ENCODE measurements around the gene PGBD5. TPM values are rescaled to one million over a fixed set of nuclear protein-coding genes. Genes with fewer than 3 reads are reported as not detected.

Gene PGBD5
- total and polyA plus RNA-seq, 9 of the 15 experiments (the other 6 are each of a cell fraction or from before 2014, with no cell fraction given), result under 0.01 to 0.40 (median 0.10) TPM; not detected in 3

GRCh38 chr1:230322421-230322756 is 103.7 kb downstream of the PGBD5 start:
- POLR2A ChIA-PET, result interaction anchor here (1.5 kb wide), 1 partner anchor 8 kb away, joined by 7 read pairs; no protein-coding TSS in a partner anchor
- BruUV-seq (replicated peaks), result no TSS peak
- in situ Hi-C loops (cut with MboI), result loop anchor here (25.0 kb wide), 1 partner anchor 610 kb away; no protein-coding TSS in a partner anchor

More at GRCh38 chr1:230322421-230322756, 103.7 kb downstream of the PGBD5 start:
- Histone ChIP-seq H3K4me2 (ENCODE audit: insufficient read depth, low read length) (no peak overlapping the region), H3K9ac (ENCODE audit: insufficient read depth in 1 of 2, low read depth in 2 of 2, low read length in 2 of 2) (no peak overlapping the region), H3K9me1 (ENCODE audit: control insufficient read depth, insufficient read depth, low read length) (no peaks in the 10 kb centered on the region), H3K9me3 (replicated peaks; ENCODE audit: control insufficient read depth, insufficient read depth, low read depth, low read length) (no peaks in the 10 kb centered on the region), H3K4me1 (replicated peaks in 1 of 2; ENCODE audit: control insufficient read depth in 2 of 2, insufficient read depth in 2 of 2, low read length in 2 of 2) (peaks cover 3% of the 10 kb centered on the region in 2 experiments; a peak in 3 of 5 replicates), H2AFZ (ENCODE audit: low read depth, low read length) (no peak overlapping the region), H3K79me2 (ENCODE audit: control insufficient read depth, insufficient read depth, low read length) (no peaks in the 10 kb centered on the region), H3K36me3 (ENCODE audit: control insufficient read depth, insufficient read depth, low read length) (no peaks in the 10 kb centered on the region), H3K27me3 (ENCODE audit: control insufficient read depth in 2 of 2, insufficient read depth in 2 of 2, low read length in 2 of 2) (peaks cover 64 to 97% of the 10 kb centered on the region in 2 experiments), H3K27ac (ENCODE audit: extremely low read depth, low read depth, low read length) (no peak overlapping the region), H4K20me1 (replicated peaks; ENCODE audit: control insufficient read depth, insufficient read depth, low read length) (peaks cover 4% of the 10 kb centered on the region; the same call in 1 of the 2 replicates), H3K4me3 (no peak overlapping the region)
- intact Hi-C loops (cut with micrococcal nuclease), result no loop called here
- TF ChIP-seq FOXP4 (CRISPR knock-in tag; IDR thresholded peaks at IDR 0.05; ENCODE audit: borderline replicate concordance) (no peak), SMAD2 (IDR thresholded peaks at IDR 0.05; ENCODE audit: low read depth, low read length) (no peak), ZNF197 (CRISPR knock-in tag; IDR thresholded peaks at IDR 0.05; ENCODE audit: low read depth) (no peak), SNAPC5 (CRISPR knock-in tag; IDR thresholded peaks at IDR 0.05) (no peak), DIDO1 (tag; IDR thresholded peaks at IDR 0.05; ENCODE audit: low read depth) (no peak), PPARD (CRISPR knock-in tag; IDR thresholded peaks at IDR 0.05) (no peak), DEAF1 (CRISPR knock-in tag; IDR thresholded peaks at IDR 0.05) (no peak), ZNF354B (CRISPR knock-in tag; IDR thresholded peaks at IDR 0.05) (no peak), PATZ1 (CRISPR knock-in tag; IDR thresholded peaks at IDR 0.05; ENCODE audit: borderline replicate concordance) (no peak), ZSCAN32 (CRISPR knock-in tag; IDR thresholded peaks at IDR 0.05) (no peak), BRCA1 (IDR thresholded peaks at IDR 0.05) (no peak), BRCA1 (CRISPR knock-in tag; IDR thresholded peaks at IDR 0.05) (no peak), PKNOX1 (IDR thresholded peaks at IDR 0.05) (no peak), HDAC1 (IDR thresholded peaks at IDR 0.05) (no peak)
- under 1% methylated on average over 15 of the region's 15 CpGs for WGBS (ENCODE audit: insufficient coverage, low coverage, missing lambda C conversion rate)
- FAIRE-seq, result no peak
- no peak for DNase-seq (ENCODE audit: extremely low read depth in 1 of 4, low spot score in 3 of 4)
- CTCF ChIA-PET (ENCODE audit: low intra/inter-chr PET ratio), result no interaction called here
- ATAC-seq, result no peak

Measured in K562 (cell line).